Right cardiac atrium (tissue), 5 donors: ENCODE data around the gene RAX2. TPM values are rescaled to one million over a fixed set of nuclear protein-coding genes. Genes with fewer than 3 reads are reported as not detected.
"Not testable (repeated sequence)": the region's sequence is repeated elsewhere in the genome, so short reads cannot be mapped to it uniquely, and the experiment has no call there.

Experiments used
- ATAC-seq, 2 donors: fragments of 200-7000 bp; cut with Tn5 transposase; one replicate each; pipeline versions ENCODE4 v1.8.0 to v1.9.1; 2020; ENCODE audit warnings: moderate library complexity in 2 of 2, mild to moderate bottlenecking in 1 of 2
- DNase-seq, 3 donors: peaks; one replicate each; pipeline ENCODE4 v3.0.0-alpha.2; 2020
- H3K27ac ChIP-seq: one replicate; pipeline ENCODE4 v1.5.1; 2013; ENCODE audit warnings: mild to moderate bottlenecking, low read length, control low read depth, moderate library complexity
- H3K27me3 ChIP-seq: one replicate; pipeline ENCODE4 v1.6.1; 2013; ENCODE audit not compliant: control insufficient read depth, insufficient read depth
- H3K4me1 ChIP-seq: one replicate; pipeline ENCODE4 v1.6.1; 2013; ENCODE audit warnings: low read length; ENCODE audit not compliant: control insufficient read depth, insufficient read depth
- H3K4me3 ChIP-seq: one replicate; pipeline ENCODE4 v1.5.1; 2013; ENCODE audit warnings: low read length, control low read depth
- H3K9me3 ChIP-seq: one replicate; pipeline ENCODE4 v1.6.1; 2013; ENCODE audit warnings: low read length; ENCODE audit not compliant: control insufficient read depth
- WGBS: extraction: QIAGEN DNeasy Blood & Tissue Kit; methylation state at CpG from one replicate; pipeline ENCODE4 v1.1.7; 2013; 5-methylcytosine and 5-hydroxymethylcytosine counted together
- intact Hi-C, 4 donors: fragments of 100-400 bp; cut with DNase I; formaldehyde crosslinking; loops; one replicate each; pipeline versions ENCODE4 v1.11.0 to v1.14.0; 2022 to 2023
- polyA plus RNA-seq: library from polyadenylated mRNA; stranded (reverse); fragments of 200-250 nt; gene quantifications from one replicate; pipeline ENCODE4 v1.2.3, GENCODE V29; 2013
- total RNA-seq, 4 donors: library from RNA; stranded (reverse); fragmentation: NEBNext Ultra II Directional; extraction: Animal tissue kit (Norgen Biotek cat#: 25700); gene quantifications; one replicate each; pipeline ENCODE4 v1.2.1, GENCODE V29; 2021
- donor health status: healthy with polysubstance abuse.
- donor health status: DM: no; HTN: yes; CAD: no.
- donor health status: DM: no; HTN: no; CAD: no.
- donor health status: DM: no; HTN: yes; CAD: no; lungs with severe emphysema.
- donor health status: DM: yes; HTN: yes; CAD: no.

Gene RAX2
- total and polyA plus RNA-seq, 5 donors, result not detected

DNA sequence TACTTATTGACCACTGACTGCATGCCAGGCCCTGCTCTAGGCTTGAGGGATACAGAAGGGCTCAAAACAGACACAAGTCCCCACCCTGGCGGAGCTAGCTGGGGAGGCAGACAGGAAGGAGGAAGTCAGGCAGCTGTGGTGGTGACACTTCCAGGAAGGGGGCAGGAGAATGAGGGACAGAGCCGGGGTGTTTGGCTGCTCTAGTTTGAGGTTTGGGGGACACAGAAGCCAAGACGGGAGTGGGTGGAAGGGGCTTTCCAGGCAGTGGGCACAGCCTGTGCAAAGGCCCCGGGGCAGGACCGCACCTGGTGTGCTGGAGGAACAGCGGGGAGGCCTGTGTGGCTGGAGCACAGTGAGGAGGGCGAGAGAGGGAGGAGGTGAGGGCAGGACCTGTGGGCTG lies 5.5 kb downstream of the RAX2 start:
- no peak overlapping the region for H3K4me3 ChIP-seq
- ATAC-seq (no peak), DNase-seq (peak in 1 of 3 donors; percentile 45)
- no peaks in the 10 kb centered on the region for H3K9me3 ChIP-seq
- no peaks in the 10 kb centered on the region for H3K27me3 ChIP-seq
- 84% methylated on average over 7 of the region's 7 CpGs for WGBS
- no peak overlapping the region for H3K27ac ChIP-seq
- intact Hi-C loops, result no loop called here
- peaks cover 3% of the 10 kb centered on the region for H3K4me1 ChIP-seq

GRCh38 chr19:3765757-3766156 lies 6.3 kb downstream of the RAX2 start:
- ATAC-seq, result not testable (repeated sequence)
- peak in 1 of 3 donors; percentile 2 for DNase-seq

GRCh38 chr19:3765121-3765520 lies 6.9 kb downstream of the RAX2 start:
- H3K4me3 ChIP-seq, result no peak overlapping the region
- WGBS, result 91% methylated on average over 12 of the region's 12 CpGs
- H3K27me3 ChIP-seq, result no peaks in the 10 kb centered on the region
- peaks cover 3% of the 10 kb centered on the region for H3K4me1 ChIP-seq
- no peak overlapping the region for H3K27ac ChIP-seq
- H3K9me3 ChIP-seq, result no peaks in the 10 kb centered on the region
- peak in 1 of 3 donors; percentile 37 for DNase-seq
- no peak for ATAC-seq
- intact Hi-C loops, result no loop called here

More at GRCh38 chr19:3765757-3766156, 6.3 kb downstream of the RAX2 start:
- H3K4me1 ChIP-seq, H3K27me3 ChIP-seq, intact Hi-C loops, H3K4me3 ChIP-seq, H3K9me3 ChIP-seq, H3K27ac ChIP-seq: not testable (repeated sequence)
- 95% methylated on average over 5 of the region's 5 CpGs for WGBS

GRCh38 chr19:3762501-3763459 lies 9.2 kb downstream of the RAX2 start, which contains the start of gene MRPL54:
Gene MRPL54, plus strand, starts transcription at chr19:3762682. Its CDS starts 19 bp downstream, at chr19:3762701.
- Histone ChIP-seq H3K27ac (peak within 1 kb of the TSS; percentile 100), H3K4me1 (peaks cover 3% of the 10 kb centered on the region), H3K9me3 (no peaks in the 10 kb centered on the region), H3K4me3 (peak within 1 kb of the TSS; percentile 85), H3K27me3 (no peaks in the 10 kb centered on the region)
- DNase-seq (peak; percentile 99 to 100 (median 100)), ATAC-seq (peak; percentile 96)
- intact Hi-C loops, result no loop called here
- 4% methylated on average over 47 of the region's 47 CpGs for WGBS

DNA sequence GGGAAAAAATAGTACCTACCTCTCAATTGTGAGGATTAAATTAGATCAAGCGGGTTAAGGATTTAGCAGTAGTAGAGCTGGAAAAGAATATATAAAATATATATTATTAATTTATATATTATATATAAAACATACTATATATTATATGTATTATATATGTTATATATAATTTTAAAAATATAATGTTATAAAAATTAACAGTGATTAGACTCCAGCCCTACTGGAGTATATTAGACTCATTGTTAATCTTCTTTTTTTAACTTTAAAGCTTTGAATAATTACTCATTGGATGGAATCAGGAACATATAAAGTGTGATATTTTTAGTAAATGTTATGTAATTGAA lies 9.9 kb downstream of the RAX2 start:
- Histone ChIP-seq H3K4me3 (no peak overlapping the region), H3K27me3 (no peaks in the 10 kb centered on the region), H3K9me3 (no peaks in the 10 kb centered on the region), H3K4me1 (peaks cover 3% of the 10 kb centered on the region), H3K27ac (peak overlapping the region; percentile 89)
- intact Hi-C loops, result no loop called here
- no peak for ATAC-seq
- DNase-seq, result no peak
- WGBS, result 55% methylated on average over 1 of the region's 1 CpG

GRCh38 chr19:3761382-3762129 lies 10.5 kb downstream of the RAX2 start, which contains the start of gene APBA3:
Gene APBA3, minus strand, starts transcription at chr19:3761692. Its CDS starts 1,428 bp downstream, at chr19:3760264.
- Histone ChIP-seq H3K4me3 (peak within 1 kb of the TSS; percentile 85), H3K27me3 (no peaks in the 10 kb centered on the region), H3K27ac (peak within 1 kb of the TSS; percentile 100), H3K9me3 (no peaks in the 10 kb centered on the region), H3K4me1 (peaks cover 3% of the 10 kb centered on the region)
- intact Hi-C loops, result no loop called here
- WGBS, result 2% methylated on average over 45 of the region's 45 CpGs
- ATAC-seq (peak; percentile 67 to 72), DNase-seq (peak; percentile 93 to 98 (median 98))

- intact Hi-C loops, result no loop called here
- 31% methylated on average over 7 of the region's 7 CpGs for WGBS
- Histone ChIP-seq H3K4me1 (peaks cover 3% of the 10 kb centered on the region), H3K27ac (peak overlapping the region; percentile 73), H3K9me3 (no peaks in the 10 kb centered on the region), H3K27me3 (no peaks in the 10 kb centered on the region), H3K4me3 (peak overlapping the region; percentile 85)
- DNase-seq (peak in 2 of 3 donors; percentile 31 to 39), ATAC-seq (no peak)
Measured at GRCh38 chr19:3760871-3761361, 11.1 kb downstream of the RAX2 start.

DNA sequence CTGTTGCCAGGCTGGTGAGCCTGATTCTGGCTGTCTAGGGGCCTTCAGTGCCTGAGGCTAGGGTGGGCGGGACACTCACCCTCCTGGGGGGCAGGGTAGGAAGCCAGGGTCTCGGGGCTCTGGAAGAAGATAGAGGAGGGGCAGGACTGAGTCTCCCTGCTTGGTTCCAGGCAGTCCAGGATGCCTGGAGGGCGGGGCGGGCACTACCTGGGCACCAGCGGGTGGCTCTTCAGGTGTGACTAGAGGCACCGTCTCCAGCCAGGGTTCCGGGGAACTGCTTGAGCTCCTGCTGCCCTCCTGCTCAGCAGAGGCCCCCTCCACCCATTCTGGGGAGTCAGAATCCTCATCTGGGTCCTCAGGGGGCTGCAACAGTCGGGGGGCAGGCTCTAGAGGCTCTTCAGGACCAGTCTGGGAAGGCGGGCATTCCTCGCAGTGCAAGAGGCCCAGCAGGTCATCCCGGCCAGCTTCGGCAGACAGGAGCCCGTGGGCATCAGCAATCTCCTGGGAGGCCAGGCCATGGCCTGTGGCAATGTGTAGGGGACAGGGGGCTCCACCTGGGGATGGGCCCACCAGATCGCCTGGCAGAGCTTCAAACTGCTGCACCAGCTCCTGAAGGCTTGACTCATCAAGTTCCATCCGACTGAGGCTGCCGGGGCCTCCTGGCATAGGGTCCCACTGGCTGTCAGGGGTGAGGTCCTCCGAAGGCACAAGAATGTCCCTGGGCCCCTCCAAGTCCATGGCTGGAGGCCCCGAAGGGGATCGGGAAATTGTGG lies 12.4 kb downstream of the RAX2 start:
- WGBS, result 85% methylated on average over 19 of the region's 19 CpGs
- Histone ChIP-seq H3K27me3 (no peaks in the 10 kb centered on the region), H3K4me1 (peaks cover 3% of the 10 kb centered on the region), H3K4me3 (no peak overlapping the region), H3K9me3 (no peaks in the 10 kb centered on the region), H3K27ac (no peak overlapping the region)
- DNase-seq (peak in 2 of 3 donors; percentile 42 to 49), ATAC-seq (no peak)
- intact Hi-C loops, result no loop called here

- H3K4me1 ChIP-seq, H3K9me3 ChIP-seq, ATAC-seq, intact Hi-C loops, H3K4me3 ChIP-seq, H3K27me3 ChIP-seq, H3K27ac ChIP-seq: not testable (repeated sequence)
- WGBS, result over 99% methylated on average over 13 of the region's 13 CpGs
- peak in 2 of 3 donors; percentile 9 to 12 for DNase-seq
Measured at GRCh38 chr19:3758297-3758696, 13.7 kb downstream of the RAX2 start.

DNA sequence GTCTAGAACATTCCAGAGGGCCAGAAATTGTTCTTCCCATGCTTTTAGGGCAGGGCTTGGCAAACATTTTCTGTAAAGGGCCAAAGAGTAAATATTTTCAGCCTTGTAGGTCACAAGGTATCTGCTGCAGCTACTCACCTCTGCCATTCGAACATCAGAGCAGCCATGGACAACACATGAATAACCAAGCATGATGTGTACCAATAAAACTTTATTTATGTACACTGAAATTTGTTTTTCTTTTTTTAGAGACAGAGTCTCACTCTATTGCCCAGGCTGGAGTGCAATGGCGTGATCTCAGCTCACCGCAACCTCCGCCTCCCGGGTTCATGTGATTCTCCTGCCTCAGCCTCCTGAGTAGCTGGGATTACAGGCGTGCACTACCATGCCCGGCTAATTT lies 14.3 kb downstream of the RAX2 start:
- H3K27ac ChIP-seq, intact Hi-C loops, ATAC-seq, H3K4me3 ChIP-seq, H3K9me3 ChIP-seq, H3K27me3 ChIP-seq, H3K4me1 ChIP-seq: not testable (repeated sequence)
- 95% methylated on average over 7 of the region's 7 CpGs for WGBS
- DNase-seq, result peak in 1 of 3 donors; percentile 9
